SK-N-SH (cell line): Measurements from ENCODE around the gene LRP5.

Source experiments
- CTCF ChIP-seq: fragments of 200-600 bp; sonication (generic); IDR thresholded peaks from 2 replicates; pipeline ENCODE4 v1.6.1; 2017; ENCODE audit warnings: antibody characterized with exemption, mild to moderate bottlenecking, moderate library complexity
- EP300 ChIP-seq, 2 experiments: IDR thresholded peaks; 2 replicates each; pipeline versions ENCODE4 v1.4.0 to v1.6.1; 2012; ENCODE audit warnings: borderline replicate concordance in 1 of 2, low read depth in 1 of 2, low read length in 1 of 2
- GATA2 ChIP-seq: sonication (generic); formaldehyde crosslinking; IDR thresholded peaks from 2 replicates; pipeline ENCODE4 v1.5.0; 2020; ENCODE audit warnings: mild to moderate bottlenecking, missing genetic modification reagents
- MAX ChIP-seq: IDR thresholded peaks from 2 replicates; pipeline ENCODE4 v1.4.0; 2012; ENCODE audit warnings: low read depth
- NFIC ChIP-seq: IDR thresholded peaks from 2 replicates; pipeline ENCODE4 v1.4.0; 2012; ENCODE audit warnings: borderline replicate concordance
- RCOR1 ChIP-seq: fragments of 150-350 bp; IDR thresholded peaks from 2 replicates; pipeline ENCODE4 v1.6.1; 2017; ENCODE audit warnings: antibody characterized with exemption, low read length
- SMC3 ChIP-seq: IDR thresholded peaks from 2 replicates; pipeline ENCODE4 v1.6.1; 2012; ENCODE audit warnings: low read depth, low read length, improper control_type of control experiment
- YY1 ChIP-seq: IDR thresholded peaks from 2 replicates; pipeline ENCODE4 v1.4.0; 2012; ENCODE audit warnings: low read depth, mild to moderate bottlenecking
- TF ChIP-seq, protein P1 (sequence below): IDR thresholded peaks from 2 replicates; pipeline ENCODE4 v1.4.0; 2012; ENCODE audit warnings: low read depth, borderline replicate concordance

DNA sequence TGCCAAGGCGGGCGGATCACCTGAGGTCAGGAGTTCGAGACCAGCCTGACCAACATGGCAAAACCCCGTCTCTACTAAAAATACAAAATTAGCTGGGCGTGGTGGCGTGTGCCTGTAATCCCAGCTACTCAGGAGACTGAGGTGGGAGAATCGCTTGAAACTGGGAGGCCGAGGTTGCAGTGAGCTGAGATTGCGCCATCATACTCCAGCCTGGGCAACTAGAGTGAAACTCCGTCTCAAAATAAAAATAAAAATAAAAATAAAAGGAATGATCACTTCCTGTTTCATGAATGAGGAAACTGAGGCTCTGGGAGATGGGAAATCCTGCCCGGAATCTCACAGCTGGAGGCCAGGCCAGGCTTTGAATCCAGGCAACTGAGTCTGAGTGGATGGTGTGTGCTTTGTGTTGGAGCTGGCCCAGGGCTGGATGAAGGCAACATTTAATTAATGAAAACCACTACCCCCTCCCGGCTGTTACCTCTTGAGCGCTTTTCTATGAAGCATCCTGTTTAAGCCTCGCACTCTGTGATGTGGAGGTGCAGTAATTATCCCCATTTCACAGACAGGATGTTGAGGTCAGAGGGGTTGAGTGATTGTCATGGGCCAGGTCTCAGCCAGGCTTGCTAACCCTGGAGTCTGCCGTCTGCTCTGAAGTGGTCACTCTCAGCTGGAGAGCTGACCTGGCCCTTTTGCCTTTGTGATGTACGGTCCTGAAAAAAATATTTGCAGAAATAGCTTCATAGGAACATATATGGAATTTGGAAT lies 27.8 kb downstream of the LRP5 start:
- TF ChIP-seq CTCF = no peak
- TF ChIP-seq MAX = no peak
- no peak for TF ChIP-seq SMC3
- TF ChIP-seq GATA2 (CRISPR knock-in tag) = no peak
- TF ChIP-seq YY1 = no peak
- TF ChIP-seq RCOR1 = no peak
- TF ChIP-seq, protein P1, sequence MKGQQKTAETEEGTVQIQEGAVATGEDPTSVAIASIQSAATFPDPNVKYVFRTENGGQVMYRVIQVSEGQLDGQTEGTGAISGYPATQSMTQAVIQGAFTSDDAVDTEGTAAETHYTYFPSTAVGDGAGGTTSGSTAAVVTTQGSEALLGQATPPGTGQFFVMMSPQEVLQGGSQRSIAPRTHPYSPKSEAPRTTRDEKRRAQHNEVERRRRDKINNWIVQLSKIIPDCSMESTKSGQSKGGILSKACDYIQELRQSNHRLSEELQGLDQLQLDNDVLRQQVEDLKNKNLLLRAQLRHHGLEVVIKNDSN = no peak
- TF ChIP-seq NFIC = no peak
- no peak for TF ChIP-seq EP300 (IDR thresholded peaks at IDR 0.05; ENCODE audit: borderline replicate concordance in 1 of 2, low read depth in 1 of 2, low read length in 1 of 2)
